Measurements from ENCODE around the gene DGKZ.

Gene DGKZ

DNA sequence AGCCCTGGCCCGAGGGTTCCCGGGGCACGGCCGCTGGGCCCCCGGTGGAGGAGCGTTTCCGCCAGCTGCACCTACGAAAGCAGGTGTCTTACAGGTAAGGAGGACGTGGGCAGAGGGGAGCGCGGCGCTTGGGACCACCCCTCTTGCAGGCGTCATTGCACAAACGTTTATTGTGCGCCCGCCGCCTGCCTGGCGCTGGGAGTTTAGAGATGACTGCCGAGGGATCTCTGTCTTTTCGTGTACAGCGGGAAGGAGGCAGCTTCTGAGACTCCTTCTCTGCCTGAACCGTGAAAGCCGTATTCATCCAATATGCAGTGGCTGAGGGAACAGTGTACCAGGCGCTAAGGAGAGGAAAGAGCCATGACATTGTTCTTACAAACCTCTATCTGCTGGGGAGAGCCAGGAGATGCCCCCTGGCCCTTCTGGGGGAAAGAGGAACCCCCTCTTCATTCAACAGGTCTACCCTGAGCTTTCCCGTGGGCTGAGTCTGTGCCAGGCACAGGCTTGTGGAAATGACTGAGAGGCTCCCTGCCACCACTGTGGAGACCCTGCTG lies 13.8 kb upstream of the DGKZ start:
- Histone ChIP-seq H3K4me2 (no peak overlapping the region), H3K27ac (no peak overlapping the region), H3K27me3 (ENCODE audit: insufficient read depth, low read depth) (peaks cover 46% of the 10 kb centered on the region; the same call in 1 of the 2 replicates), H4K20me1 (ENCODE audit: insufficient read depth) (no peaks in the 10 kb centered on the region), H3K79me2 (ENCODE audit: insufficient read depth, low read depth) (no peaks in the 10 kb centered on the region), H3K4me3 (IDR thresholded peaks at IDR 0.05; ENCODE audit: insufficient read depth, low read depth, low read length) (no peak overlapping the region), H3K9ac (no peak overlapping the region), H3K36me3 (ENCODE audit: insufficient read depth) (no peaks in the 10 kb centered on the region), H2AFZ (ENCODE audit: low read depth) (no peak overlapping the region), H3K4me1 (ENCODE audit: low read depth, poor library complexity, severe bottlenecking) (no peaks in the 10 kb centered on the region)
- no peak for TF ChIP-seq CTCF (conservative IDR thresholded peaks at IDR 0.05; ENCODE audit: low read depth, low read length)

GRCh38 chr11:46334211-46334610 lies 13.1 kb upstream of the DGKZ start:
- H3K4me2 ChIP-seq, result no peak overlapping the region
- H3K27me3 ChIP-seq (ENCODE audit: insufficient read depth, low read depth), result peaks cover 45% of the 10 kb centered on the region; the same call in 1 of the 2 replicates
- no peak overlapping the region for H3K27ac ChIP-seq
- H3K4me3 ChIP-seq (IDR thresholded peaks at IDR 0.05; ENCODE audit: insufficient read depth, low read depth, low read length), result no peak overlapping the region
- H3K4me1 ChIP-seq (ENCODE audit: low read depth, poor library complexity, severe bottlenecking), result no peaks in the 10 kb centered on the region
- no peak for TF ChIP-seq CTCF (conservative IDR thresholded peaks at IDR 0.05; ENCODE audit: low read depth, low read length)
- no peaks in the 10 kb centered on the region for H3K36me3 ChIP-seq (ENCODE audit: insufficient read depth)
- no peak overlapping the region for H2AFZ ChIP-seq (ENCODE audit: low read depth)
- H3K79me2 ChIP-seq (ENCODE audit: insufficient read depth, low read depth), result no peaks in the 10 kb centered on the region
- no peaks in the 10 kb centered on the region for H4K20me1 ChIP-seq (ENCODE audit: insufficient read depth)
- H3K9ac ChIP-seq, result no peak overlapping the region

DNA sequence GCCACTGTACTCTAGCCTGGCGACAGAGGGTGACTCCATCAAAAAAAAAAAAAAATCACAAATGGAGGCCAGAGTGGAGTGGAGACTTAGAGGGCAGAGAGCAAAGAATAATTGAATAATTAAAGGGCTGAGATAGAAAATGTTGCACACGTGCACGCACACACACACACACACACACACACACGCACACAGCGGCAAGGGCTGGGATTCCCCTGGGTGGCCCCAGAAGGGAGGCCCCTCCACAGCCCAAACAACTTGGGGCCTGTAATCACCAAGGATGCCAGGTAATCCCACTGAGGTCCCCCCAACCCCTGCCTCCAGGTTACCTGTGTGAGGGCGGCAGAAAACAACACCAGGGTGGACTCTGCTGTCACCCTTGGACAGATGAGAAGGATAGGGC lies 12.0 kb upstream of the DGKZ start:
- Histone ChIP-seq H4K20me1 (ENCODE audit: insufficient read depth) (no peaks in the 10 kb centered on the region), H3K4me3 (IDR thresholded peaks at IDR 0.05; ENCODE audit: insufficient read depth, low read depth, low read length) (no peak overlapping the region), H3K27me3 (ENCODE audit: insufficient read depth, low read depth) (peaks cover 37% of the 10 kb centered on the region; the same call in 1 of the 2 replicates), H2AFZ (ENCODE audit: low read depth) (no peak overlapping the region), H3K4me1 (ENCODE audit: low read depth, poor library complexity, severe bottlenecking) (no peaks in the 10 kb centered on the region), H3K79me2 (ENCODE audit: insufficient read depth, low read depth) (no peaks in the 10 kb centered on the region), H3K4me2 (no peak overlapping the region), H3K27ac (no peak overlapping the region), H3K36me3 (ENCODE audit: insufficient read depth) (no peaks in the 10 kb centered on the region), H3K9ac (no peak overlapping the region)
- no peak for TF ChIP-seq CTCF (conservative IDR thresholded peaks at IDR 0.05; ENCODE audit: low read depth, low read length)

GRCh38 chr11:46335890-46336562 lies 11.2 kb upstream of the DGKZ start:
- Histone ChIP-seq H3K4me1 (ENCODE audit: low read depth, poor library complexity, severe bottlenecking) (no peaks in the 10 kb centered on the region), H3K27ac (no peak overlapping the region), H4K20me1 (ENCODE audit: insufficient read depth) (no peaks in the 10 kb centered on the region), H2AFZ (ENCODE audit: low read depth) (no peak overlapping the region), H3K9ac (no peak overlapping the region), H3K27me3 (ENCODE audit: insufficient read depth, low read depth) (peaks cover 30% of the 10 kb centered on the region; the same call in 1 of the 2 replicates), H3K36me3 (ENCODE audit: insufficient read depth) (no peaks in the 10 kb centered on the region), H3K4me2 (no peak overlapping the region), H3K4me3 (IDR thresholded peaks at IDR 0.05; ENCODE audit: insufficient read depth, low read depth, low read length) (no peak overlapping the region), H3K79me2 (ENCODE audit: insufficient read depth, low read depth) (no peaks in the 10 kb centered on the region)
- TF ChIP-seq CTCF (conservative IDR thresholded peaks at IDR 0.05; ENCODE audit: low read depth, low read length), result no peak
